NCI-H1436 (cell line): ENCODE results near the gene GRHL1.
"Not testable (repeated sequence)": the region's sequence is repeated elsewhere in the genome, so short reads cannot be mapped to it uniquely, and the experiment has no call there.

ENCODE experiments used
- DNase-seq: peaks from one replicate; lab custom pipeline; 2025; lab: John Stamatoyannopoulos, UW

Gene GRHL1

DNA sequence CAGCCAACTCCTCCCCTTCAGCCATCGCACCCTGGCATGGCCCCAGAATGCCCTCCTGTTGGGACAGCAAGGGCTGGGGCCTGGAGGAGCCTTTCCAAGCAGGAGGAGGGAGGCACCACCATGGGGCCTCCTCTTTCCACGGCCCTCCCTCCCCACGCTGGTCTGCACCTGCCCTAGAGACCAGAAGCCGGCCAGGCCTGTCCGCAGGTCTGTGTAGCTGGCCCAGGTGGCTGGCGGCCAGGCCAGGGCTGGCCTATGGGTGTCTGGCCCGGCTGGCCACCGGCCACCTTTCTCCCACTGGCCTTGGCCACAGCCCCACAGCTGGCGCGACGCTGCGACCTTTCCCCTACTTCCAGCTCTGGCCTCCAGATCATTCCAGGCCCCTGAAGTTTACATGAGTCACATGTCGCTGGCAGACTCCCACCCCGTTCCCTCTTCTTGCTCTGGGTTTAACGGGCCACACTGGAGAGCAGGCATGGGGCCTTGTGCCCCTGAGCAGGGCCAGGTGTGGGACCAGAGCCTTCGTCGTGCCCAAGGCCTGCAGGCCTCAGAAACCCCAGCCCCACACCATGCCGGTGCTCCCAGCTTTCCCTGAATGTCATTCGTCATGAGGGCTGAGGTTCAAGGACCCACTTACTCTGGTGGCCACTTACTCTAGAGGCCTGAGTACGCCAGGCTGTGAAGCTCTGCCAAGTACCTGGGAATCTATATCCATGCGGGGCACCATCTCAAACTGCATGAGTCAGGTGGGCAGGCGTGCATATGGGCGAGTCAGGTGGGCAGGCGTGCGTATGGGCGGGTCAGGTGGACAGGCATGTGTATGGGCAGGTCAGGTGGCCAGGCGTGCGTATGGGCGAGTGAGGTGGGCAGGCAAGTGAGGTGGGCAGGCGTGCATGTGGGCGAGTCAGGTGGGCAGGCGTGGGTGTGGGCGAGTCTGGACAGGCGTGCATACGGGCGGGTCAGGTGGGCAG is 58.6 kb downstream of the GRHL1 start:
- DNase-seq = no peak

DNA sequence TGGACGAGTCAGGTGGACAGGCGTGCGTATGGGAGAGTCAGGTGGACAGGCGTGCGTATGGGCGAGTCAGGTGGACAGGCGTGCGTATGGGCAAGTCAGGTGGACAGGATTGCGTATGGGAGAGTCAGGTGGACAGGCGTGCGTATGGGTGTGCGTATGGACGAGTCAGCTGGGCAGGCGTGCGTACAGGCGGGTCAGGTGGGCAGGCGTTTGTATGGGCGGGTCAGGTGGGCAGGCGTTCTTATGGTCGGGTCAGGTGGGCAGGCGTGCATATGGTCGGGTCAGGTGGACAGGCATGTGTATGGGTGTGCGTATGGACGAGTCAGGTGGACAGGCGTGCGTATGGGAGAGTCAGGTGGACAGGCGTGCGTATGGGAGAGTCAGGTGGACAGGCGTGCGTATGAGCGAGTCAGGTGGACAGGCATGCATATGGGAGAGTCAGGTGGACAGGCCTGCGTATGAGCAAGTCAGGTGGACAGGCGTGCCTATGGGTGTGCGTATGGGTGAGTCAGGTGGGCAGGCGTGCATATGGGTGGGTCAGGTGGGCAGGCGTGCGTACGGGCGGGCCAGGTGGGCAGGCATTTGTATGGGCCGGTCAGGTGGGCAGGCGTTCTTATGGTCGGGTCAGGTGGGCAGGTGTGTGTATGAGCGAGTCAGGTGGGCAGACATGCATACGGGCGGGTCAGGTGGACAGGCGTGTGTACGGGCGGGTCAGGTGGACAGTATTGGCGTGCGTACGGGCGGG is 59.5 kb downstream of the GRHL1 start:
- not testable (repeated sequence) for DNase-seq

DNA sequence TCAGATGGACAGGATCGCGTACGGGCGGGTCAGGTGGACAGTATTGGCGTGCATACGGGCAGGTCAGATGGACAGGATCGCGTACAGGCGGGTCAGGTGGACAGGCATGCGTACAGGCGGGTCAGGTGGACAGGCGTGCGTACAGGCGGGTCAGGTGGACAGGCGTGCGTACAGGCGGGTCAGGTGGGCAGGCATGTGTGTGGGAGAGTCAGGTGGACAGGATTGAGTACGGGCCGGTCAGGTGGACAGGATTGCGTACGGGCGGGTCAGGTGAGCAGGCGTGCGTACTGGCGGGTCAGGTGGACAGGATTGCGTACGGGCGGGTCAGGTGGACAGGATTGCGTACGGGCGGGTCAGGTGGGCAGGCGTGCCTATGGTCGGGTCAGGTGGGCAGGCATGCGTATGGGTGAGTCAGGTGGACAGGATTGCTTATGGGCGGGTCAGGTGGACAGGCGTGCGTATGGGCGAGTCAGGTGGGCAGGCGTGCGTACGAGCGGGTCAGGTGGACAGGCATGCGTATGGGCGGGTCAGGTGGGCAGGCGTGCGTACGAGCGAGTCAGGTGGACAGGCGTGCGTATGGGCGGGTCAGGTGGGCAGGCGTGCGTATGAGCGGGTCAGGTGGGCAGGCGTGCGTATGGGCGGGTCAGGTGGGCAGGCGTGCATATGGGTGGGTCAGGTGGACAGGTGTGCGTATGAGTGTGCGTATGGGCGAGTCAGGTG is 60.3 kb downstream of the GRHL1 start:
- DNase-seq = not testable (repeated sequence)

DNA sequence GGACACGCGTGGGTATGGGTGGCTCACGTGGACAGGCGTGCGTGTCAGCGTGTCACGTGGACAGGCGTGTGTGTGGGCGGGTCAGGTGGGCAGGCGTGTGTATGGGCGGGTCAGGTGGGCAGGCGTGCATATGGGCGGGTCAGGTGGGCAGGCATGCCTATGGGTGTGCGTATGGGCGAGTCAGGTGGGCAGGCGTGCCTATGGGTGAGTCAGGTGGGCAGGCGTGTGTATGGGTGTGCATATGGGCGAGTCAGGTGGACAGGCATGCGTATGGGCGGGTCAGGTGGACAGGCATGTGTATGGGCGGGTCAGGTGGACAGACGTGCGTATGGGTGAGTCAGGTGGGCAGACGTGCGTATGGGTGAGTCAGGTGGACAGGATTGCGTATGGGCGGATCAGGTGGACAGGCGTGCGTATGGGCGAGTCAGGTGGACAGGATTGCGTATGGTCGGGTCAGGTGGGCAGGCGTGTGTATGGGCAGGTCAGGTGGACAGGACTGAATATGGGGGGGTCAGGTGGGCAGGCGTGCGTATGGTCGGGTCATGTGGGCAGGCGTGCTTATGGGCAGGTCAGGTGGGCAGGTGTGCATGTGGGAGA is 61.0 kb downstream of the GRHL1 start:
- DNase-seq = not testable (repeated sequence)

DNA sequence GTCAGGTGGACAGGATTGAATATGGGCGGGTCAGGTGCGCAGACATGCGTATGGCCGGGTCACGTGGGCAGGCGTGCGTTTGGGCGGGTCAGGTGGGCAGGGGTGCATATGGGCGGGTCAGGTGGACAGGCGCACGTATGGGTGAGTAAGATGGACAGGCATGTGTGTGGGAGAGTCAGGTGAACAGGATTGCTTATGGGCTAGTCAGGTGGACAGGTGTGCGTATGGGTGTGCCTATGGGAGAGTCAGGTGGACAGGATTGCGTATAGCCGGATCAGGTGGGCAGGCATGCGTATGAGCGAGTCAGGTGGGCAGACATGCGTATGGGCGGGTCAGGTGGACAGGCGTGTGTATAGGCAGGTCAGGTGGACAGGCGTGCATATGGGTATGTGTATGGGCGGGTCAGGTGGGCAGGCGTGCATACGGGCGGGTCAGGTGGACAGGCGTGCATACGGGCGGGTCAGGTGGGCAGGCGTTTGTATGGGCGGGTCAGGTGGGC is 61.5 kb downstream of the GRHL1 start:
- DNase-seq = no peak

DNA sequence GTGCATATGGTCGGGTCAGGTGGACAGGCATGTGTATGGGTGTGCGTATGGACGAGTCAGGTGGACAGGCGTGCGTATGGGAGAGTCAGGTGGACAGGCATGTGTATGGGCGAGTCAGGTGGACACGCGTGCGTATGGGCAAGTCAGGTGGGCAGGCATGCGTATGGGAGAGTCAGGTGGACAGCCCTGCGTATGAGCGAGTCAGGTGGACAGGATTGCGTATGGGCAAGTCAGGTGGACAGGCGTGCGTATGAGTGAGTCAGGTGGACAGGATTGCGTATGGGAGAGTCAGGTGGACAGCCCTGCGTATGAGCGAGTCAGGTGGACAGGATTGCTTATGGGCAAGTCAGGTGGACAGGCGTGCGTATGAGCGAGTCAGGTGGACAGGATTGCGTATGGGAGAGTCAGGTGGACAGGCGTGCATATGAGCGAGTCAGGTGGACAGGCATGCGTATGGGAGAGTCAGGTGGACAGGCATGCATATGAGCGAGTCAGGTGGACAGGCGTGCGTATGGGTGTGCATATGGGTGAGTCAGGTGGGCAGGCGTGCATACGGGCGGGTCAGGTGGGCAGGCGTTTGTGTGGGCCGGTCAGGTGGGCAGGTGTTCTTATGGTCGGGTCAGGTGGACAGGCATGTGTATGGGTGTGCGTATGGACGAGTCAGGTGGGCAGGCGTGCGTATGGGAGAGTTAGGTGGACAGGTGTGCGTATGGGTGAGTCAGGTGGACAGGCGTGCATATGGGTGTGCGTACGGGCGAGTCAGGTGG is 62.3 kb downstream of the GRHL1 start:
- DNase-seq = not testable (repeated sequence)

DNA sequence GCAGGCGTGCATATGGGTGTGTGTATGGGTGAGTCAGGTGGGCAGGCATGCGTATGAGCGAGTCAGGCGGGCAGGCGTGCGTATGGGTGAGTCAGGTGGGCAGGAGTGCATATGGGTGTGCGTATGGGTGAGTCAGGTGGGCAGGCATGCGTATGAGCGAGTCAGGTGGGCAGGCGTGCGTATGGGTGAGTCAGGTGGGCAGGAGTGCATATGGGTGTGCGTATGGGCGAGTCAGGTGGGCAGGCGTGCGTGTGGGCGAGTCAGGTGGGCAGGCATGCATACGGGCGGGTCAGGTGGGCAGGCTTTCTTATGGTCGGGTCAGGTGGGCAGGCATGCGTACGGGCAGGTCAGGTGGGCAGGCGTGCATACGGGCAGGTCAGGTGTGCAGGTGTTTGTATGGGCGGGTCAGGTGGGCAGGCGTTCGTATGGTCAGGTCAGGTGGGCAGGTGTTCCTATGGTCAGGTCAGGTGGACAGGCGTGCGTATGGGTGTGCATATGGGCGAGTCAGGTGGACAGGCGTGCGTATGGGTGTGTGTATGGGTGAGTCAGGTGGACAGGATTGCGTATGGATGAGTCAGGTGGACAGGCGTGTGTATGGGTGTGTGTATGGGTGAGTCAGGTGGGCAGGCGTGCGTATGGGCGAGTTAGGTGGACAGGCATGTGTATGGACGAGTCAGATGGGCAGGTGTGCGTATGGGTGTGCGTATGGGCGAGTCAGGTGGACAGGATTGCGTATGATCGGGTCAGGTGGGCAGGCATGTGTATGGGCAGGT is 63.1 kb downstream of the GRHL1 start:
- no peak for DNase-seq

DNA sequence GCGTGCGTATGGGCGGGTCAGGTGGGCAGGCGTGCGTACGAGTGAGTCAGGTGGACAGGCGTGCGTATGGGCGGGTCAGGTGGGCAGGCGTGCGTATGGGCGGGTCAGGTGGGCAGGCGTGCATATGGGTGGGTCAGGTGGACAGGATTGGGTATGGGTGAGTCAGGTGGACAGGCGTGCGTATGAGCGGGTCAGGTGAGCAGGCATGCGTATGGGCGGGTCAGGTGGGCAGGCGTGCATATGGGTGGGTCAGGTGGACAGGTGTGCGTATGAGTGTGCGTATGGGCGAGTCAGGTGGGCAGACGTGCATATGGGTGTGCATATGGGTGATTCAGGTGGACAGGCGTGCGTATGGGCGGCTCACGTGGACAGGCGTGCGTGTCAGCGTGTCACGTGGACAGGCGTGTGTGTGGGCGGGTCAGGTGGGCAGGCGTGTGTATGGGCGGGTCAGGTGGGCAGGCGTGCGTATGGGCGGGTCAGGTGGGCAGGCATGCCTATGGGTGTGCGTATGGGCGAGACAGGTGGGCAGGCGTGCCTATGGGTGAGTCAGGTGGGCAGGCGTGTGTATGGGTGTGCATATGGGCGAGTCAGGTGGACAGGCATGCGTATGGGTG is 64.0 kb downstream of the GRHL1 start:
- not testable (repeated sequence) for DNase-seq

DNA sequence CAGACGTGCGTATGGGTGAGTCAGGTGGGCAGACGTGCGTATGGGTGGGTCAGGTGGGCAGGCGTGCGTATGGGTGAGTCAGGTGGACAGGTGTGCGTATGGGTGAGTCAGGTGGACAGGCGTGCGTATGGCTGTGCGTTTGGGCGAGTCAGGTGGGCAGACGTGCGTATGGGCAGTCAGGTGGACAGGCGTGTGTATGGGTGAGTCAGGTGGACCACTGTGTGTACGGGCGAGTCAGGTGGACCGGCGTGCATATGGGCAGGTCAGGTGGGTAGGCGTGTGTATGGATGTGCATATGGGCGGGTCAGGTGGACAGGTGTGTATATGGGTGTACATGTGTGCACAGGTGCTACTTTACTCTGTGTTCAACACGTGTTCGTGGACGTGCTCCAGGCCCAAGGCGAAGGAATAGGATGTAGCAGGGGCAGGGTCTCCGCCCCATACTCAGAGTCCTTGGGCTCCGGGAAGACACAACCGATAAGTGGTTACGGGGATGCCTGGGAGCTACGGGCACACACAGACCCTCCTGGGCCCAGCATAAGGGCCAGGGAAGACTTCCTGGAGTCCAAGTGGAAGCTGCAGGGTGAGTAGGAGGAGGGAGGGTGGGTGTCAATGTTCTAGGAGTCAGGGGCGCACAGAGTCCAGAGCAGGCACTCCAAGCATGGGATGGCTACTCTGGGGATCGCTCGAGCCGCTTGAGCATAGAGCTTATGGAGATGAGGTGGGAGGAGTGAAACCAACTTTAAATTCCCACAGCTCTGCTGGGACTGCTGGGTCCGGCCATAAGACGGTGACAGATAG is 64.7 kb downstream of the GRHL1 start:
- DNase-seq = no peak

DNA sequence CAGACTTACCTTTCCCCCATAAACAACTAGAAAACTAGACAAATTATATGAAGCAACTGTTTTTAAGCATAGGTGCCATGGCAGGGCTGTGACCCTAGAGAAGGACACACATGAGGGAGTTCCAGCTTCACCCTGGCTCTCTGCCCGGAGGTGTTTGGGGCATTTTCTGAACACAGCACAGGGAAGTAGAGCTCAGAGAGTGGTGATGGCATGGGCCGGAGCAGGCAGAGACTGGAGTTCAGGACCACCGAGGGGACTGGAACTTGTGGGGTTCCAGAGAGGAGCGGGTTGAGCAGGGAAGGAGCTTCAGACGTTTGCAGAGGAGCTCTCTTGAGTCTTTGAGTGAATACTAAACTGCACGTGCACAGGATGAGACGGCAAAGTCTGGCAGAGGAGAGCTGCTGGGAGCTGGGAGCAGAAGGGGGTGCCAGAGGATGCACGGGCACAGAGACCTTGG is 65.3 kb downstream of the GRHL1 start:
- no peak for DNase-seq

DNA sequence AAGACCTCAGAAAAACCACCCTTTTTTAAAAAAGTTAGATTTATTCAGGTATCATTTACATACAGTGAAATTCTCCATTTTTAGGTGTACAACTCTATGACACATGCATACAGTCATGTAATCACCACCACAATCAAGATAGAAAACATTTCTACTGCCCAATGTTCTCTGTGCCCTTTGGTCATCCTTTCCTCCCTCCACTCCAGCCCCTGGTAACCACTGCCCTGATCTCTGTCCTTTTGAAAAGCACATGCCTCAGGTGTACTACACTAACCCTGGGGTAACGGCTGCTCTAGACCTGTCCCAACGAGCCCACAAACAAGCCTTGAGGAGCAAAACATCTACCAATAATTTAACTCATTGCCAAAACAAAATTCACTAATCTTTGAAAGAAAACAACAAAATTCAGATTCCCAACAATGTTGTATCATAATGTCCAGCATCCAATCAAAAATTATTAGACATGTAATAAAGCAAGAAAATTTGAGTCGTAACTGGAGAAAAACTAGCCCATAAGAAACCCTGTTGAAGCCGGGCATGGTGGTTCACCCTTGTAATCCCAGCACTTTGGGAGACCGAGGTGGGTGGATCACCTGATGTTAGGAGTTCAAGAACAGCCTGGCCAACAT is 65.9 kb downstream of the GRHL1 start:
- no peak for DNase-seq

DNA sequence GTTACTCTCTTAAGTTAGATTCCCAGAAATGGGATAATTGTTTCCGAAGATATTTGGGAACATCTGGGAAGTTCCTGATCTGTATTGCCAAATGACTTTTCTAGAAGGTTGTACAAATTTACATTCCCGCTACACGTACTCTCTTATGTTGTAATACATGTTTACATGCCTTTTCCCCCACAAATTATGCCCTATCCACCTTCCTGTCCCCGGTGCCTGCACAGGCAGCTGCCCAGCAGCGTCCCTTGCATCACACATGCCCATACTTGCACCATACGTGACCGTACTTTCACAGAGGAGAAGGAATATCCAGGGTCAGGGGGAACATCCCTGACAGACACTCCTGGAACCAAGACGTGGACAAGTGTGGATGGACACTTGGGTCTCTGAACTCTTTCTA is 67.7 kb downstream of the GRHL1 start:
- no peak for DNase-seq

DNA sequence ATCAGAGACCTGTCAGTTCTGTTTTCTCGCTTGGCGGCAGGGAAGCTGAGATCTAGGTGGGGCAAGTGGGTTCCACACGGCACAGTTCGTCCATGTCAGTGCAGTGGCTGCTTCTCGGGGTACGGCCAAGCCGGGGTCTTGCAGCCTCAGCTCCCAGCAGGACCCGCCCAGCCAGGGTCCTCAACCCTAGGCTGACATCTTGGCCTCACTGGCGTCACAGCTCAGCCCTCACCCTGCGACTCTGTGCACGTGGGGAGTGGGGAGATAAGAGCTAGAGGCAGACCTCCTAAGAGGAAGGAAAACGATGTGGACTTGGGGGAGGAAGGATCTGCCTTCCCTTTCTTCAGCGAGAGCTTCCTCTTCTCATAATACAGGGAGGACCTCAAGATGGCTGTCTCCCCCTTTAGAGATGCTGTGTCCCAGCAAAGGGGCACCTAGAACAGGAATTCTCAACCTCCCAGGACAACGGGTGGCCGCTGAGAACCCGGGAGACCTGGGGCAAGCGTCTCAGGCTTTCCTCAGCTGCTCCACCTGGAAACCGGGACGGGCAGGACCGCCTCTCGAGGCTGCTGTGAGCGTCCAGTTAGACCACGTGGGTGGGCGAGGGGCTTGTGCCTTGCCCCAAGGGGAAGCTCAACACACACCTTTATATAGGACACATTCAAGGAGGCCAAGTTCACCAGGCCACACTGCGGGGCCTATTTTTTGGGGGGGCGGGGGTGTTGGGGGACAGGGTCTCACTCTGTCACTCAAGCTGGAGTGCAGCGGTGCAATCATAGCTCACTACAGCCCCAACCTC is 68.3 kb downstream of the GRHL1 start:
- DNase-seq = no peak

DNA sequence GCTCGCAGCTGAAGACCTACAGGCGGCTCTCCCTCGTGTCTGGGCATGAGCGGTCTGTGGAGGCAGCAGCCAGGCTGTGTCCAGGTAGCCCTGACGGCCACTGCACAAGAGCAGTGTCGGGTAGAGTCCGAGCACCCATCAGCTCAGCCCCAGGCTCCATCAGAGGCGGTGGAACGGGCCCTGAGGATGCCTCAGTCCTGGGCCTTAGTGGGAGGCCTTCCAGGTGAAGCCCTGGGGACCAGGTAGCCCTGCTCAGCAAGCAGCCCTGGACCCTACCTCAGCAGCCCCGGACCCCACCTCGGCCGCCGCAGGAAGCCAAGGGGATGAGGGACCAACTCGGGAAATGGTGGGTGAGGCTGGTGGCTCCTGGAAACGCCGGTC is 70.5 kb downstream of the GRHL1 start:
- no peak for DNase-seq

DNA sequence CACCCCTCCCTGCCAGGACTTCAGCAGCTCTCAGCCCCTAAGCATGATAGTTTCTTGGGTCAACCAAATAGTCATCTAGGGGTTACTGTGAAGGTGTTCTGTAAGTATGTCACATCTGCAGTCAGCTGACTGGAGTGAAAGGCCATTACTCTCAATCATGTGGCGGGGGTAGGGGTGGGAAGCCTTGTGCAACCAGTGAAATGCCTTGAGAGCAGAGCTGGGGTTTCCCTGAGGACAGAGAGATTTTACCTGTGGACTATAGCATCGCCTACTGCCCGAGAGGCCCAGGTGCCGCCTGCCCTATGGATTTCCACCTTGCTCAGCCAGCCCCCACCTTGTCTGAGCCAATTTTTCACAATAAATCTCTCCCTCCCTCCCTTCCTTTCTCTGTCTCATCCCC is 71.0 kb downstream of the GRHL1 start:
- DNase-seq = no peak

DNA sequence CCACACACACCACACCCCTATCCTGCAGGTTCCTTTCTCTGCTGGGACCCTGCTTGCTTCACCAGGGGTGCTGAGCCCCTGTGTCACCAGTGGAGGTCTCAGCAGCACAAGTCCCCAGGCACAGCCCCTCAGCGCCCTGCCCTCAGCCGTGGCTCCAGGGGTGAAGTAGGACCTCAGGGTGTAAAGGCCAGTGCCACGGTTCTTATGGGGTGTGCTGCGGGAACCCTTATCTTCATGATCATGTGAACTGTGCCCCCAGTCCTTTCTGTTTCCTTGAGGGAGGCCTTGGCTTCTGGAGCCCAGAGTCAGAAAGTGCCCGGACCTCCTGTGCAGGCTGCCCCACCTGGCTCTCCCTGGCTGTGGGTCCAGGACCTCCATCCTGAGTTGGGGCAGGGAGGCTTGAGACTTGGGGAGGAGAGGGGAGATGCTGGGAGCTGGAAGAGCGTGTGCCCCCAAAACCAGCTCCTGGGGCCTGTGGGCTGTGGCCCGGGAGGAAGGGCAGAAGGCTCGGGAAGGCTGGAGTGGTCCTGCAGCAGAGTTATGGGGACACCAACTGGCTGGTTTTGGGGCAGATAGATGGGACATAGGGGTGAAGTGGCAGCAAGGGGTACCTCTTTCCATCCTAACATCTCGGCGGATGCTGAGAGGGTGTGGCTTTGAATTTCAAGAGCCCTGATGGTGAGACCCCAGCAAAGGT is 71.6 kb downstream of the GRHL1 start:
- no peak for DNase-seq
